Activated T-helper 17 cell treated with anti-CD3 and anti-CD28 coated beads, Interleukin-2, amount 50 U/mL, for 72 hours (primary cell): ENCODE results near the gene GCA. TPM values are rescaled to one million over a fixed set of nuclear protein-coding genes. Genes with fewer than 3 reads are reported as not detected.

Experiments used
- total RNA-seq, 2 donors: library from RNA; stranded (reverse); gene quantifications; one replicate each; pipeline ENCODE4 v1.2.3, GENCODE V29; 2022

Gene GCA
- total RNA-seq, 2 donors from 2014 or later = 23.4 to 31.2 TPM

Other genes with a start within 250 kb of the GCA start
- gene GCG, start 191.9 kb upstream of the GCA start, total RNA-seq = not detected
- gene FAP, start 100.7 kb upstream of the GCA start, total RNA-seq = not detected
- gene IFIH1, start 25.4 kb upstream of the GCA start, total RNA-seq = 10 to 100 TPM; 24.8 to 26.7 TPM